ENCODE data around the gene POLR3E. TPM values are rescaled to one million over a fixed set of nuclear protein-coding genes. Genes with fewer than 3 reads are reported as not detected.

POLR3E gene
- total and polyA plus RNA-seq, 4 donors, result 16.0 to 42.9 (median 18.3) TPM

DNA sequence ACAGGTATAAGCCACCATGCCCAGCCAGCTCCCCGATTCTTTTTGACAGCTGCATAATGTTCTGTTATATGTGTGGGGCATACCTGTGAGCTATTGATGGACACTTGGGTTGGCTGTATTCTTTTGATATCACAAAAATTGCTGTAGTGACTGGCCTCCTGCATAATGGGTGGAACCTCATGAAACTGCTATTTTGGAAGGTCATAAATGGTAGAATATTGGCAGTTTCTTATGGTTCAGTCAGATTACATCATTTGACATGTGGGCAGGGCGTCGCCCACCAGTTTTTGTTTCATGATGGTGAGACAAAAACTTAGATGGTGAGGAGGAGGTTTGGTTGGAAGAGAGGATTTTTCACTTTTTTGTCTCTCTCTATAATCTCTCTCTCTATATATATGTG, 26.7 kb upstream of the POLR3E start (continued):
- TF ChIP-seq, protein P1, sequence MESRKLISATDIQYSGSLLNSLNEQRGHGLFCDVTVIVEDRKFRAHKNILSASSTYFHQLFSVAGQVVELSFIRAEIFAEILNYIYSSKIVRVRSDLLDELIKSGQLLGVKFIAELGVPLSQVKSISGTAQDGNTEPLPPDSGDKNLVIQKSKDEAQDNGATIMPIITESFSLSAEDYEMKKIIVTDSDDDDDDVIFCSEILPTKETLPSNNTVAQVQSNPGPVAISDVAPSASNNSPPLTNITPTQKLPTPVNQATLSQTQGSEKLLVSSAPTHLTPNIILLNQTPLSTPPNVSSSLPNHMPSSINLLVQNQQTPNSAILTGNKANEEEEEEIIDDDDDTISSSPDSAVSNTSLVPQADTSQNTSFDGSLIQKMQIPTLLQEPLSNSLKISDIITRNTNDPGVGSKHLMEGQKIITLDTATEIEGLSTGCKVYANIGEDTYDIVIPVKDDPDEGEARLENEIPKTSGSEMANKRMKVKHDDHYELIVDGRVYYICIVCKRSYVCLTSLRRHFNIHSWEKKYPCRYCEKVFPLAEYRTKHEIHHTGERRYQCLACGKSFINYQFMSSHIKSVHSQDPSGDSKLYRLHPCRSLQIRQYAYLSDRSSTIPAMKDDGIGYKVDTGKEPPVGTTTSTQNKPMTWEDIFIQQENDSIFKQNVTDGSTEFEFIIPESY (IDR thresholded peaks at IDR 0.05), result no peak
- TF ChIP-seq, protein P2, sequence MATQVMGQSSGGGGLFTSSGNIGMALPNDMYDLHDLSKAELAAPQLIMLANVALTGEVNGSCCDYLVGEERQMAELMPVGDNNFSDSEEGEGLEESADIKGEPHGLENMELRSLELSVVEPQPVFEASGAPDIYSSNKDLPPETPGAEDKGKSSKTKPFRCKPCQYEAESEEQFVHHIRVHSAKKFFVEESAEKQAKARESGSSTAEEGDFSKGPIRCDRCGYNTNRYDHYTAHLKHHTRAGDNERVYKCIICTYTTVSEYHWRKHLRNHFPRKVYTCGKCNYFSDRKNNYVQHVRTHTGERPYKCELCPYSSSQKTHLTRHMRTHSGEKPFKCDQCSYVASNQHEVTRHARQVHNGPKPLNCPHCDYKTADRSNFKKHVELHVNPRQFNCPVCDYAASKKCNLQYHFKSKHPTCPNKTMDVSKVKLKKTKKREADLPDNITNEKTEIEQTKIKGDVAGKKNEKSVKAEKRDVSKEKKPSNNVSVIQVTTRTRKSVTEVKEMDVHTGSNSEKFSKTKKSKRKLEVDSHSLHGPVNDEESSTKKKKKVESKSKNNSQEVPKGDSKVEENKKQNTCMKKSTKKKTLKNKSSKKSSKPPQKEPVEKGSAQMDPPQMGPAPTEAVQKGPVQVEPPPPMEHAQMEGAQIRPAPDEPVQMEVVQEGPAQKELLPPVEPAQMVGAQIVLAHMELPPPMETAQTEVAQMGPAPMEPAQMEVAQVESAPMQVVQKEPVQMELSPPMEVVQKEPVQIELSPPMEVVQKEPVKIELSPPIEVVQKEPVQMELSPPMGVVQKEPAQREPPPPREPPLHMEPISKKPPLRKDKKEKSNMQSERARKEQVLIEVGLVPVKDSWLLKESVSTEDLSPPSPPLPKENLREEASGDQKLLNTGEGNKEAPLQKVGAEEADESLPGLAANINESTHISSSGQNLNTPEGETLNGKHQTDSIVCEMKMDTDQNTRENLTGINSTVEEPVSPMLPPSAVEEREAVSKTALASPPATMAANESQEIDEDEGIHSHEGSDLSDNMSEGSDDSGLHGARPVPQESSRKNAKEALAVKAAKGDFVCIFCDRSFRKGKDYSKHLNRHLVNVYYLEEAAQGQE (IDR thresholded peaks at IDR 0.05), result no peak

- DNase-seq (ENCODE audit: low spot score), result no peak
- Histone ChIP-seq H3K4me3 (ENCODE audit: low read depth in 1 of 3, low read length in 3 of 3) (no peak overlapping the region), H3K27ac (ENCODE audit: low read depth in 1 of 2, low read length in 2 of 2) (no peak overlapping the region), H3K27me3 (ENCODE audit: control insufficient read depth in 4 of 4, insufficient read depth in 4 of 4, low read length in 3 of 4) (no peaks in the 10 kb centered on the region), H3K9ac (ENCODE audit: low read depth in 1 of 2, low read length in 2 of 2) (no peak overlapping the region), H3K4me1 (ENCODE audit: control insufficient read depth in 4 of 4, insufficient read depth in 4 of 4, low read length in 3 of 4) (no peaks in the 10 kb centered on the region), H3K9me3 (ENCODE audit: control insufficient read depth in 4 of 4, low read length in 3 of 4) (no peaks in the 10 kb centered on the region), H3K36me3 (ENCODE audit: control insufficient read depth in 4 of 4, insufficient read depth in 3 of 4, low read depth in 1 of 4, low read length in 3 of 4) (peaks cover 7 to 37% (median 32%) of the 10 kb centered on the region in 4 donors)
- 86% methylated on average over 8 of the region's 8 CpGs for WGBS
- TF ChIP-seq TAF1 (conservative IDR thresholded peaks at IDR 0.05) (no peak), HNF4G (IDR thresholded peaks at IDR 0.05) (no peak), MAX (IDR thresholded peaks at IDR 0.05) (no peak)
Observed at GRCh38 chr16:22272870-22273650, 24.1 kb upstream of the POLR3E start.

- Histone ChIP-seq H3K4me1 (ENCODE audit: control insufficient read depth in 4 of 4, insufficient read depth in 4 of 4, low read length in 3 of 4) (no peaks in the 10 kb centered on the region), H3K9ac (ENCODE audit: low read depth in 1 of 2, low read length in 2 of 2) (no peak overlapping the region), H3K27ac (ENCODE audit: low read depth in 1 of 2, low read length in 2 of 2) (no peak overlapping the region), H3K9me3 (ENCODE audit: control insufficient read depth in 4 of 4, low read length in 3 of 4) (no peaks in the 10 kb centered on the region), H3K27me3 (ENCODE audit: control insufficient read depth in 4 of 4, insufficient read depth in 4 of 4, low read length in 3 of 4) (no peaks in the 10 kb centered on the region), H3K36me3 (ENCODE audit: control insufficient read depth in 4 of 4, insufficient read depth in 3 of 4, low read depth in 1 of 4, low read length in 3 of 4) (peaks cover 6 to 40% (median 32%) of the 10 kb centered on the region in 4 donors), H3K4me3 (ENCODE audit: low read depth in 1 of 3, low read length in 3 of 3) (no peak overlapping the region)
- no peak for DNase-seq (ENCODE audit: low spot score)
- TF ChIP-seq MAX (IDR thresholded peaks at IDR 0.05) (no peak), ATF3 (IDR thresholded peaks at IDR 0.05) (no peak), FOXA1 (IDR thresholded peaks at IDR 0.05) (no peak), RAD21 (IDR thresholded peaks at IDR 0.05) (no peak)
- 100% methylated on average over 1 of the region's 1 CpG for WGBS
Observed at GRCh38 chr16:22274916-22275315, 22.3 kb upstream of the POLR3E start.
